ENCODE results near the gene FMNL1. TPM values are rescaled to one million over a fixed set of nuclear protein-coding genes. Genes with fewer than 3 reads are reported as not detected.

The FMNL1 gene
- total RNA-seq, 1 experiment from 2014 or later: 20.0 TPM

GRCh38 chr17:45284176-45285140 is 62.8 kb downstream of the FMNL1 start:
- peaks cover 9% of the 10 kb centered on the region for H3K36me3 ChIP-seq (ENCODE audit: control insufficient read depth, insufficient read depth, low read length)

GRCh38 chr17:45286286-45286685 is 64.6 kb downstream of the FMNL1 start:
- in situ Hi-C loops (cut with HindIII; ENCODE audit: low pct_unique_long_range_greater_than_20kb, low sequenced_read_pairs) (no loop called here), intact Hi-C loops (cut with micrococcal nuclease; ENCODE audit: unreplicated experiment) (no loop called here)
- H3K27ac ChIP-seq (ENCODE audit: low read length): 0 out of 2 replicates have a peak overlapping the region, but pooled peaks have one; percentile 29
- ATAC-seq (no peak), DNase-seq (ENCODE audit: low read depth, low spot score) (no peak)
- H3K36me3 ChIP-seq (ENCODE audit: control insufficient read depth, insufficient read depth, low read length): peaks cover 13% of the 10 kb centered on the region
- H3K9me3 ChIP-seq (ENCODE audit: control insufficient read depth, insufficient read depth, low read depth, low read length): no peaks in the 10 kb centered on the region
- TF ChIP-seq CTCF (IDR thresholded peaks at IDR 0.05): no peak
- no peak for TF ChIP-seq TCF7L2 (IDR thresholded peaks at IDR 0.05; ENCODE audit: low read depth, low read length)
- TF ChIP-seq SIN3A (IDR thresholded peaks at IDR 0.05; ENCODE audit: borderline replicate concordance, insufficient read depth, low read depth, low read length): no peak
- no peak for TF ChIP-seq POLR2AphosphoS5 (IDR thresholded peaks at IDR 0.05; ENCODE audit: low read depth, low read length)
- TF ChIP-seq REST (IDR thresholded peaks at IDR 0.05; ENCODE audit: insufficient read depth in 1 of 2, low read depth in 2 of 2, low read length in 1 of 2): no peak
- BruUV-seq (replicated peaks): no TSS peak
- no peaks in the 10 kb centered on the region for H3K27me3 ChIP-seq (ENCODE audit: control insufficient read depth, insufficient read depth, low read length)
- CTCF ChIA-PET: no interaction called here
- POLR2A ChIA-PET: no interaction called here
- H3K4me3 ChIP-seq (ENCODE audit: low read depth in 2 of 2, low read length in 2 of 2): no peak overlapping the region
- peaks cover 45% of the 10 kb centered on the region for H3K4me1 ChIP-seq (ENCODE audit: control insufficient read depth, insufficient read depth, low read length)

More at GRCh38 chr17:45284176-45285140, 62.8 kb downstream of the FMNL1 start:
- Histone ChIP-seq H3K4me1 (ENCODE audit: control insufficient read depth, insufficient read depth, low read length) (peaks cover 33% of the 10 kb centered on the region), H3K27ac (ENCODE audit: low read length) (peak overlapping the region; percentile 59), H3K27me3 (ENCODE audit: control insufficient read depth, insufficient read depth, low read length) (no peaks in the 10 kb centered on the region), H3K4me3 (ENCODE audit: low read depth in 2 of 2, low read length in 2 of 2) (no peak overlapping the region), H3K9me3 (ENCODE audit: control insufficient read depth, insufficient read depth, low read depth, low read length) (no peaks in the 10 kb centered on the region)
- TF ChIP-seq CTCF (IDR thresholded peaks at IDR 0.05) (no peak; the same call in 1 of the 2 replicates), SIN3A (IDR thresholded peaks at IDR 0.05; ENCODE audit: borderline replicate concordance, insufficient read depth, low read depth, low read length) (no peak), TCF7L2 (IDR thresholded peaks at IDR 0.05; ENCODE audit: low read depth, low read length) (no peak), POLR2AphosphoS5 (IDR thresholded peaks at IDR 0.05; ENCODE audit: low read depth, low read length) (no peak)
- POLR2A ChIA-PET: no interaction called here
- in situ Hi-C loops (cut with HindIII; ENCODE audit: low pct_unique_long_range_greater_than_20kb, low sequenced_read_pairs): no loop called here
- CTCF ChIA-PET: interaction anchor here (0.7 kb wide), 1 partner anchor 17 kb away, joined by 4 read pairs; no protein-coding TSS in a partner anchor
- intact Hi-C loops (cut with micrococcal nuclease; ENCODE audit: unreplicated experiment): no loop called here
- no peak for DNase-seq (ENCODE audit: low read depth, low spot score)
- no peak for ATAC-seq
- no TSS peak for BruUV-seq (replicated peaks)
